NOMO-1 treated with DMSO at 0.1 percent for 48 hours (cell line): Measurements from ENCODE around the gene EGLN3.
A peak's percentile ranks its signal among the peaks of the same experiment; 100 is the strongest.
"Not testable (repeated sequence)": the region's sequence is repeated elsewhere in the genome, so short reads cannot be mapped to it uniquely, and the experiment has no call there.

ENCODE experiments used
- DNase-seq: peaks from one replicate; lab custom pipeline; 2025; ENCODE audit not compliant: unreplicated experiment; lab: John Stamatoyannopoulos, UW

EGLN3 gene

GRCh38 chr14:33938131-33938949 lies 12.5 kb downstream of the EGLN3 start:
- no peak for DNase-seq

- no peak for DNase-seq
Measured at GRCh38 chr14:33936391-33936790, 14.5 kb downstream of the EGLN3 start.

DNA sequence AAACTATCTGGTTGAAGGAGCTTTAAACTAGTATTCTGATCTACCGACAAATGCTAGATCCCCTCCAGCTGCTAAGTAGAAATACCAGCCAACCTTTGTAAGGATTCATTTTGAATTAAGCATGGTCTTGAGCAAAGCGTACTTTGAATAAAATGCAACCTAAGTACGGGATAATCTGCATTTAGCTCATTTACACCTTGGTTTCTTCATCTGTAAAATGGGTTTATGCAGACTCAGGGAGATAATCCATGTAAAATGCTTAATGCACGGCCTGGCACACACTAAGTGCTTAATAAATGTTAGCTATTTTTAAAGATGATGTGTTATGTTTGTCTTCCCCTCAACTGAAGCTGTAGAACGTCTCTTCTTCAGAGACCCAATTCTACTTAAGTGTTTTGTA lies 15.9 kb downstream of the EGLN3 start:
- no peak for DNase-seq

- no peak for DNase-seq
Measured at GRCh38 chr14:33934043-33934750, 16.7 kb downstream of the EGLN3 start.

DNA sequence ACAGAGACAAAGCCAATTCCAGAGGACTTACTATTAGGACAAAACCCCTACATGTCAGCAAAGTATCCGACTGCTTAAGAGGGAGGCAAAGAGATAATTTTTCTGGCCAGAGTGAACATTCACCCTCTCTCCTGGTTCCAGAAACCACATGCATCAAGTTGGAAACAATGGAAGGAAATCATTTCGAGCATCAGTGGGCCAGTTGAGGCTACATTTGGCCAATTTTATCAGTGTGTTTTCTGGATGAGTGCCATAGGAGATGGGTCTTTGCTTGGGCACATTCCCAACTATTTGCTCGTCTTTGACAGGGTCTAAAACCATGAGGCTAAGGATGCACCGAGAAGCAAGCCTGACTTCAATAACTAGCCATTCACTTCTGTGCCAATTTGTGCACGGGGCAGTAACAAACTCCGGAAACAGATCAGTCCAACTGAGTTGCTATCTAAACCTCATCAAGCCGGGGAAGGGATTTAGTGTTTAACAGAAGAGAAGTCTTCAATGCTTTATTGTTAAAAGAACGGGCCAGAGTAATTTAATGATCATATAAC lies 17.4 kb downstream of the EGLN3 start:
- DNase-seq, result no peak

DNA sequence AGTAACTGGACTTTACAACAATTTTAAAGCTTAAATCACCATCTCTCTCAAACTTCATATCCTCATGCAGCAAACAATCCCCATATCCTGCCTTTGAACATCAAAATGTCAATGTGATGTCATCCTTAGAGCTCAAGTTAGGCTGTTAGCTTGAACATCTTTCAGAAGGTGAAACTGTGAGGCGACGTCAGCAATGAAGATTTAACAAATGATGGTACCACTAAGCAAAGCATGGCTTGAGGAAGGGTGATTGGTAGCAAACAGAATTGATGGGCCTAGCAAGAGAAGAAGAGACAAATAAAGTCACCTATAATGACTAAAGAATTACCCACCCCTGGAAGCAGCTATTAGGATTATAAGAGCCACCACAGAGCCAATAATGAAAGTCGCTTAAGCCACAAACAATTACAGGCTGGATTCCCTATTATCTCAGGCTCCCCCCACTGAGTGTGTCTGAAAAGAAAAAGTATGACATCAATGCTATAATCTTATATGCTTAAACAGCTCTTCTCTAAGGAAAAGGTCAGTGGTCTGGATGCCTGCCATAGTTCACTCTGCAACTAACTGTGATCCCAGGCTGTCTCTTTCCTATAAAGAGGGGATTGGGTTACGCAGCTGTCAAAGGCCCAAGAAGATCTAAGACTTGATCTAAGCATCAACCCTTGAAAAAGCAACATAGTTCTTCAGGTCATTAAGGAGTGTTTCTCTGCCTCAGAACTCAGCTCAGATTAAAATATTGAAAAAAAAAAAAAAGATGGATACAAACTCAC lies 18.1 kb downstream of the EGLN3 start:
- DNase-seq, result no peak

- no peak for DNase-seq
Measured at GRCh38 chr14:33932033-33932432, 18.8 kb downstream of the EGLN3 start.

- no peak for DNase-seq
Measured at GRCh38 chr14:33931461-33931860, 19.4 kb downstream of the EGLN3 start.

DNA sequence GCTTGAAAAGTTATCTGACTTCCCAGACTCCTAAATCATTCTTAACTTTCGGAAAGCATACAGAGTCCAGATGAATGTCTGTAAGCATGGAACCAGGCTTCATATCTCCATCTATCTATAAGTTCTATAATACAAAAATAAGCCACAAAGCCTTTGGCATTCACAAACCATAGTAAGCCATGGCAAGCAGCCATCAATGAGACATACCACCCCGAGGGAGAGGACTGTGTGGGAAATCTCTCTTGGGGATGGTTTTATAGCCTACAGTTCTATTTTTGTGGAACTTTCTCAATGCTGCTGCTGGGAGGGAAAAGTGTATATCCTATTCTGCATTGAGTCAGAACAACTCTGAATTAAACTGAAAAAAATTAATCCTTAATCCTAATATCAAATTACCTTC lies 20.4 kb downstream of the EGLN3 start:
- DNase-seq, result no peak

- no peak for DNase-seq
Measured at GRCh38 chr14:33929799-33930408, 21.0 kb downstream of the EGLN3 start.

- peak; percentile 11 for DNase-seq
Measured at GRCh38 chr14:33928895-33929294, 22.0 kb downstream of the EGLN3 start.

DNA sequence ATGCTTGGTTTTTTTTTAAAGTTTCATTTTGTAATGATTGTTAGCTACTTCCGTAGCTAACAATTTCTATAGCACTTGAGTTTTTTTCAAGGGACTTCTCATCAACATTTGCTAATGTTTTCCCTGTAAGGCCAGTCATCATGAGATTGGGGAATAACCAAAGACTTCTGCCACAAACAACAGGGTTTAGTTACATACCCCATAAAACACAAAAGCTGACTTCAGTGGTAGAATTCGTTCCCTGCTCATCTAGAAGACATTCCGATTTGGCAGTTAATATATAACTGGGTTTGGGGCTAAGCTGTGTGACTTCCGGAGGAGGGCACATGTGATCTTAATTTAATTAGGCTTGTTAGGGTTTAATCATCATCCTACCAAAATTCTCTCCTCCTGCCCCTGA lies 22.9 kb downstream of the EGLN3 start:
- DNase-seq, result no peak

DNA sequence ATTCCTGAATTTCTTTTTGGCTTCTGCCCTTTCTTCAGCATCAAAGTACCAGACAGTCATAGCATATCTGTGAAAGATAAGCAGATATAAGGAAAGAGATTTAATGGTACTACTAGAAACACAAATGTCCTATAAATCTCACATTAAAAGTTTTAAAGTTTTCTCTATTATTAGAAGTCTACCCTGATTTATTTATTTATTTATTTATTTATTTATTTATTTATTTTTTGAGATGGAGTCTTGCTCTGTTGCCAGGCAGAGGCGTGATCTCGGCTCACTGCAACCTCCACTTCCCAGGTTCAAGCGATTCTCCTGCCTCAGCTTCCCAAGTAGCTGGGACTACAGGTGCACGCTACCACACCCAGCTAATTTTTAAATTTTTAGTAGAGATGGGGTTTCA lies 23.9 kb downstream of the EGLN3 start:
- not testable (repeated sequence) for DNase-seq

DNA sequence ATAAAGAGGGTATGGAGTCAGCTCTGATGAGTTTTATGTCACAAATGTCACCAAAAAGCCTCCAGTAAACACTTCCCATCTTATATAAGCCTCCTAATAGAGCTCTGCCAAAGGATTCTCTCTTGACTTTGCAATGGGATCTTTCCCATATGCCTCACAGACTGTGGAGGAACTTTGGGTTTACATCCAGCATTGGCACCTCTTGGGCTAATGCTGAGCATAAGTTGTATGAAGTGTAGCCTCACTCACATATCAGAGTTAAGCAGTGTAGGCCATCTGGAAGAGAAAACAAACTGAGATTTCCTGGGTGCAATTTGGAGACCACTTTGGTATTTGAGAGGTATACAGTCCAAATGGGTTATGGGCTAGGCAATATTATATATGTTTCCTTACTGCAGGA lies 24.9 kb downstream of the EGLN3 start:
- no peak for DNase-seq

DNA sequence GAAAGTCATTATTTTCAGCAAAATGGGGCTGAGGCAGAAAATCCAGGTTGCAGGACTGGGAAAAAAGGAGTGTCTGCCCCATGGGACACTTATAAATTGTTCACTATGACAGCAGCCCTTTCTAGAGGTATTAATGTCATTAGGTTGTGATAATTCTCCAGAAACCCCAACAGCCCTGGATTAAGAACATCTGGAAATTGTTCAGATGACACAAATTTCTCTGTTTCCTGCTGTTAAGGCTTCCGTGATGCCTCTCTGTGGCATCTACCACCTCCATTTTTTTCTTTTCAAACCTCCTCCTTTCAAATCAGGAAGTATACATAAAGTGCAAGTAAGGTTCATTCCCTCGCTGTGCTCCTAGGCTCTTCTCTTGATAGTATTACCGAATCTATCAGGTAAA lies 25.6 kb downstream of the EGLN3 start:
- DNase-seq, result no peak

GRCh38 chr14:33924566-33925100 lies 26.2 kb downstream of the EGLN3 start:
- no peak for DNase-seq

DNA sequence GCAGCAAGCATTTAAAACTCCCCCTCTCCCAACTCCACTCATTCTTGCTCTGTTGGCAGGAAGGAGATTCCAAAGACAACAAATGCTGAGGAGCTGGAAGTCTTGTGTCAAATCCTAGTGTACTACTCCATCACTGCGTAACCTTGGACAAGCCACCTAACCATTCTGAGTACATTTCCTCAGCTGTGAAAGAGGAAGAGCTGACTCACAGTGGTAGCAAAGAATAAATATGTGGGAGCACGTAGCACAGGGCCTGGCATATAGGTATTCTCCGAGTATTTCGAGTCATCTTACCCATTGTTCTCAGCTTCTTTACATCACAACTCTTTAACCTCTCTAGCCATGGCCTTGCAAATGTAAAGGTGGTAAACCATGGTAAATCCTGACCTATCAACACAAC lies 28.7 kb downstream of the EGLN3 start:
- DNase-seq, result no peak

DNA sequence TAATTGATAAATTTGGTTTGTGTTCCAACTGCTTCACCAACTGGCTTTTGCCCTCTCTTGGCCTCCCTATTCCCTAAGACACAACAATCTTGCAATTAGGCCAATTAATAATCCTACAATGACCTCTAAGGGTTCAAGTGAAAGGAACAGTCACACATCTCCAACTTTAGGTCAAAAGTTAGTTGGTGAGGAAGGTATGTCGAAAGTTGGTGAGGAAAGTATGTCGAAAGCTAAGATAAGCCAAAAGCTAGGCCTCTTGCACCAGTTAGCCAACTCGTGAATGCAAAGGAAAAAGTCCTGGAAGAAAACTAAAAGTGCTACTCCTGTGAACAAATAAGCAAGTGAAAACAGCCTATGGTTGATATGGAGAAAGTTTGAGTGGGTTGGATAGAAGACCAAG lies 32.6 kb downstream of the EGLN3 start:
- DNase-seq, result no peak

GRCh38 chr14:33917661-33918060 lies 33.2 kb downstream of the EGLN3 start:
- no peak for DNase-seq

DNA sequence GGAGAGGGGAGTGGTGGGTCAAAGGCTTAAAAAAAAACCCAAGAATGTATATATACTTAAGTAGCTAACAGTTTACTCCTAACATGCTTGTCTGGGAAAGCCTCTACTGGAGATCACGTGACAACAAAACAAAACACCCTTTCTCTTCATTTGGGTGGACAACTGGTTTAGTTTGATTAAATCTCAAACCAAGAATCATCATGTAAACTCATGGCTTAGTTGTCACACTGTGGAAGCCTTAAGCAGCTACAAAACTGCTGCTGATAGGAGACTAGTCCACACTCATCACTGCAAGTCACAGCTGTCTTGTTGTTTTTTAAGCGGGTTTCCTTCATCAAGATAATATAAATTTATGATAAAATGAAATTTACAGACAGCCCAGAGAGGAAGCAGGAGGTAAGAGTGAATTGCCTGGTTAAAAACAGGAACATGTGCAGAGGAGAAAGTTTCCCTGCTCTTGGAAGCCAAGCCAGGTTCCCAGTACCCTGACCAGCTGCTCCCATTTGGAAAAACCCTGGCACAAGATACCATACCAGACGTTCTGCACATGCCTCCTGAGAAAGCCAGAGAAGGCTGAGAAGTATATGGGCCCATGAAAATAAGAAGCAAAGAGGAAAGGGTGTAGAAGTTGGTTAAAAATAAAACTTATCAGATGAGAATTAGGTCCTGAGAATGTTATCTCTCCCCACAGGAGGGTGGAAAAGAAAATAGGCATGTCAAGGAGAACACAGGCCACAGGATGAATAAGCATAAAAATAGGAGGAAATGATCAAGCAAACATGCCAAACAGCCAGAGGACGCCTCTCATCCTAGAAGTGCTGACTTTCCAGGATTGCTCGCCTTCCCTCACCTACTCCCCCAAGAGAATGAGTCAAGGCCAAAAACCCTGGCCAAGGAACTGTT lies 34.0 kb downstream of the EGLN3 start:
- DNase-seq, result no peak
